H9 (cell line): ENCODE data around the gene GSG1L. TPM values are rescaled to one million over a fixed set of nuclear protein-coding genes. Genes with fewer than 3 reads are reported as not detected.

ENCODE experiments used
- DNase-seq: peaks from one replicate; pipeline ENCODE4 v3.0.0-alpha.2; 2017
- H2AFZ ChIP-seq: one replicate; pipeline ENCODE4 v1.6.1; 2013; ENCODE audit warnings: mild to moderate bottlenecking, low read length, control low read depth, moderate library complexity
- H2AK5ac ChIP-seq: 2 replicates; pipeline ENCODE4 v1.6.1; 2013; ENCODE audit warnings: low read length, control low read depth, mixed read lengths; ENCODE audit not compliant: insufficient read length
- H2BK120ac ChIP-seq: one replicate; pipeline ENCODE4 v1.6.1; 2013; ENCODE audit warnings: low read depth, mild to moderate bottlenecking, low read length, control low read depth, inconsistent platforms; ENCODE audit not compliant: poor library complexity, severe bottlenecking
- H2BK12ac ChIP-seq: 2 replicates; pipeline ENCODE4 v1.6.1; 2013; ENCODE audit warnings: low read length, control low read depth, mixed read lengths, low read depth; ENCODE audit not compliant: insufficient read length
- H2BK15ac ChIP-seq: 2 replicates; pipeline ENCODE4 v1.6.1; 2013; ENCODE audit warnings: low read depth, low read length, control low read depth
- H2BK20ac ChIP-seq: one replicate; pipeline ENCODE4 v1.6.1; 2013; ENCODE audit warnings: low read depth, mild to moderate bottlenecking, low read length, control low read depth, inconsistent platforms; ENCODE audit not compliant: poor library complexity, severe bottlenecking
- H2BK5ac ChIP-seq: 2 replicates; pipeline ENCODE4 v1.6.1; 2013; ENCODE audit warnings: low read length, control low read depth, mixed read lengths; ENCODE audit not compliant: insufficient read length
- H3K14ac ChIP-seq: 2 replicates; pipeline ENCODE4 v1.6.1; 2013; ENCODE audit warnings: low read length, control low read depth; ENCODE audit not compliant: insufficient read depth
- H3K18ac ChIP-seq: 2 replicates; pipeline ENCODE4 v1.6.1; 2013; ENCODE audit warnings: low read depth, mild to moderate bottlenecking, mixed read lengths, low read length, control low read depth; ENCODE audit not compliant: insufficient read length
- H3K23ac ChIP-seq: 2 replicates; pipeline ENCODE4 v1.6.1; 2013; ENCODE audit warnings: low read length, control low read depth, mixed read lengths, low read depth; ENCODE audit not compliant: insufficient read length
- H3K23me2 ChIP-seq: 2 replicates; pipeline ENCODE4 v1.6.1; 2013; ENCODE audit warnings: low read depth, mild to moderate bottlenecking, mixed read lengths, low read length, control low read depth; ENCODE audit not compliant: insufficient read length, poor library complexity, severe bottlenecking
- H3K27ac ChIP-seq: 2 replicates; pipeline ENCODE4 v1.5.1; 2013; ENCODE audit warnings: low read length, control low read depth, mixed read lengths, low read depth; ENCODE audit not compliant: insufficient read length
- H3K27me3 ChIP-seq: 2 replicates; pipeline ENCODE4 v1.6.1; 2013; ENCODE audit warnings: low read length, control low read depth, inconsistent platforms; ENCODE audit not compliant: insufficient read depth
- H3K4ac ChIP-seq: 2 replicates; pipeline ENCODE4 v1.6.1; 2013; ENCODE audit warnings: low read depth, mild to moderate bottlenecking, control low read depth, inconsistent platforms, low read length, moderate library complexity
- H3K4me1 ChIP-seq: 2 replicates; pipeline ENCODE4 v1.6.1; 2013; ENCODE audit warnings: low read length, control low read depth, inconsistent platforms; ENCODE audit not compliant: insufficient read depth
- H3K4me2 ChIP-seq: 2 replicates; pipeline ENCODE4 v1.6.1; 2013; ENCODE audit warnings: low read length, control low read depth, mixed read lengths; ENCODE audit not compliant: insufficient read length, insufficient read depth
- H3K56ac ChIP-seq: 2 replicates; pipeline ENCODE4 v1.6.1; 2013; ENCODE audit warnings: low read depth, mild to moderate bottlenecking, mixed read lengths, low read length, control low read depth; ENCODE audit not compliant: insufficient read length
- H3K79me1 ChIP-seq: 2 replicates; pipeline ENCODE4 v1.6.1; 2013; ENCODE audit warnings: low read depth, mild to moderate bottlenecking, moderate library complexity, low read length, control low read depth, inconsistent platforms; ENCODE audit not compliant: insufficient read depth, poor library complexity, severe bottlenecking
- H3K79me2 ChIP-seq: 2 replicates; pipeline ENCODE4 v1.6.1; 2013; ENCODE audit warnings: low read length, control low read depth, inconsistent platforms; ENCODE audit not compliant: insufficient read depth
- H3K9ac ChIP-seq: 2 replicates; pipeline ENCODE4 v1.6.1; 2013; ENCODE audit warnings: low read length, control low read depth, mixed read lengths; ENCODE audit not compliant: insufficient read length; ENCODE audit errors: extremely low read depth
- H3K9me3 ChIP-seq: one replicate; pipeline ENCODE4 v1.6.1; 2013; ENCODE audit warnings: low read depth, low read length, inconsistent platforms; ENCODE audit not compliant: control insufficient read depth
- H3T11ph ChIP-seq: one replicate; pipeline ENCODE4 v1.6.1; 2013; ENCODE audit warnings: mild to moderate bottlenecking, low read length, control low read depth, inconsistent platforms
- H4K20me1 ChIP-seq: one replicate; pipeline ENCODE4 v1.6.1; 2013; ENCODE audit not compliant: control insufficient read depth, insufficient read length, insufficient read depth
- H4K5ac ChIP-seq: 2 replicates; pipeline ENCODE4 v1.6.1; 2013; ENCODE audit warnings: low read depth, mild to moderate bottlenecking, mixed read lengths, low read length, control low read depth; ENCODE audit not compliant: insufficient read length
- H4K8ac ChIP-seq: replicated peaks from 2 replicates; pipeline ENCODE4 v1.6.1; 2013; ENCODE audit warnings: low read length, control low read depth, mixed read lengths, low read depth; ENCODE audit not compliant: insufficient read length
- H4K91ac ChIP-seq: 2 replicates; pipeline ENCODE4 v1.6.1; 2013; ENCODE audit warnings: low read depth, mild to moderate bottlenecking, moderate library complexity, mixed read lengths, low read length, control low read depth; ENCODE audit not compliant: insufficient read length
- H3K27ac Mint-ChIP-seq, 3 experiments: 2 replicates in 2 of 3; 3 replicates in 1 of 3; pipeline ENCODE4 v1.8.0; 2020 to 2021; ENCODE audit warnings: mixed read lengths in 3 of 3, mild to moderate bottlenecking in 1 of 3, moderate library complexity in 1 of 3
- H3K27me3 Mint-ChIP-seq: 2 replicates; pipeline ENCODE4 v1.8.0; 2021; ENCODE audit warnings: low read depth, mild to moderate bottlenecking, moderate library complexity, mixed read lengths
- H3K36me3 Mint-ChIP-seq, 3 experiments: 2 replicates in 2 of 3; 3 replicates in 1 of 3; pipeline ENCODE4 v1.8.0; 2020 to 2021; ENCODE audit warnings: low read depth in 3 of 3, mixed read lengths in 3 of 3; ENCODE audit not compliant: insufficient read depth in 1 of 3
- H3K4me1 Mint-ChIP-seq, 2 experiments: 2 replicates each; pipeline ENCODE4 v1.8.0; 2020; ENCODE audit warnings: mixed read lengths in 2 of 2
- H3K4me3 Mint-ChIP-seq, 2 experiments: 2 replicates in 1 of 2; 3 replicates in 1 of 2; pipeline ENCODE4 v1.8.0; 2020 to 2021; ENCODE audit warnings: mild to moderate bottlenecking in 2 of 2, mixed read lengths in 2 of 2, moderate library complexity in 1 of 2
- H3K9me3 Mint-ChIP-seq, 2 experiments: 2 replicates in 1 of 2; 3 replicates in 1 of 2; pipeline ENCODE4 v1.8.0; 2020; ENCODE audit warnings: mild to moderate bottlenecking in 2 of 2, mixed read lengths in 2 of 2, moderate library complexity in 1 of 2
- CTCF ChIP-seq: fragments of 200-600 bp; sonication (generic); conservative IDR thresholded peaks from 3 replicates; pipeline ENCODE4 v1.8.0; 2021; ENCODE audit warnings: antibody characterized with exemption, mild to moderate bottlenecking
- WGBS: extraction: QIAGEN DNeasy Blood & Tissue Kit; methylation state at CpG from one replicate; pipeline ENCODE4 v1.1.7; 2013; ENCODE audit warnings: missing lambda C conversion rate, low lambda C conversion rate, mixed read lengths; ENCODE audit not compliant: insufficient read length; ENCODE audit errors: extremely low coverage; 5-methylcytosine and 5-hydroxymethylcytosine counted together
- total RNA-seq: library from RNA; stranded (reverse); gene quantifications from 2 replicates; pipeline ENCODE4 v1.2.1, GENCODE V29; 2021

The GSG1L gene
- total RNA-seq, 1 experiment from 2014 or later: 0.35 TPM

- no CpG with 5 or more reads among the region's 3 CpGs for WGBS
- Histone ChIP-seq H3K56ac (no peak overlapping the region), H4K8ac (no peak overlapping the region), H4K5ac (no peak overlapping the region), H3K9ac (no peak overlapping the region), H3K9me3 (no peaks in the 10 kb centered on the region), H3T11ph (no peak overlapping the region), H2BK20ac (no peak overlapping the region), H3K4me2 (no peak overlapping the region), H4K20me1 (no peaks in the 10 kb centered on the region), H2BK5ac (no peak overlapping the region), H2BK15ac (no peak overlapping the region), H3K27me3 (no peaks in the 10 kb centered on the region), H3K18ac (no peak overlapping the region), H2BK120ac (no peak overlapping the region), H4K91ac (no peak overlapping the region), H3K27ac (no peak overlapping the region), H3K4me1 (no peaks in the 10 kb centered on the region), H2AFZ (no peak overlapping the region), H3K79me1 (no peaks in the 10 kb centered on the region), H3K23me2 (no peaks in the 10 kb centered on the region), H3K4ac (no peak overlapping the region), H3K79me2 (no peaks in the 10 kb centered on the region), H2BK12ac (no peak overlapping the region), H3K23ac (no peak overlapping the region), H3K14ac (no peak overlapping the region; the same call in 1 of the 2 replicates), H2AK5ac (no peak overlapping the region)
- no peak overlapping the region for H3K4me3 Mint-ChIP-seq
- H3K4me1 Mint-ChIP-seq: peaks cover 0 to 6% of the 10 kb centered on the region in 2 experiments; a peak in 2 of 4 replicates
- H3K36me3 Mint-ChIP-seq: no peaks in the 10 kb centered on the region
- peak overlapping the region in 1 of 3 experiments; percentile 14; a peak in 1 of 7 replicates for H3K27ac Mint-ChIP-seq
- peak; percentile 19 for DNase-seq
- H3K27me3 Mint-ChIP-seq: no peaks in the 10 kb centered on the region
- TF ChIP-seq CTCF: no peak
- H3K9me3 Mint-ChIP-seq: no peaks in the 10 kb centered on the region; a peak in 1 of 5 replicates
These were observed 224.9 kb downstream of the GSG1L start for GRCh38 chr16:27838536-27839175.
